ENCODE data around the gene OSBPL1A.

DNA sequence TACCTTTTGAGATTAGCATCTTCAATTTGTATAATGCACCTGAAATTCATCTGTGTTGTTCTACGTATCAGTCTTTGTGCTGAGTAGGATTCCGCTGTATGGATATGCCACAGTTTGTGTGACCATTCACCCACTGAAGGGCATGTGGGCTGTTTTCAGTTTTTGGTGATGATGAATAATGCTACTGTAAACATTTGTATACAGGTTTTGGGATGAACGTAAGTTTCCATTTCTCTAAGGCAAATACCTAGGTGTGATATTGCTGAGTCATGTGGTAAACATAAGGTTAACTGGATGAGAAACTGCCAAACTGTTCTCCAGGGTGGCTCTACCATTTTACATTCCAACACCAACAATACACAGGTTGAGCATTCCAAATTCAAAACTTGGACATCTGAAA is 223.6 kb downstream of the OSBPL1A start:
- no peak for TF ChIP-seq SUZ12 (IDR thresholded peaks at IDR 0.05; ENCODE audit: extremely low read depth, insufficient read depth, insufficient read length)
- TF ChIP-seq ZNF274 (IDR thresholded peaks at IDR 0.05; ENCODE audit: low read depth, low read length), result no peak
